Astrocyte (in vitro differentiated cells and primary cell): ENCODE measurements around the gene OR2B2. TPM values are rescaled to one million over a fixed set of nuclear protein-coding genes. Genes with fewer than 3 reads are reported as not detected.
"Not testable (repeated sequence)": the region's sequence is repeated elsewhere in the genome, so short reads cannot be mapped to it uniquely, and the experiment has no call there.

ENCODE experiments used
- DNase-seq: peaks from one replicate; pipeline ENCODE4 v3.0.0-alpha.2; 2010; ENCODE audit warnings: low read depth
- FAIRE-seq: peaks from 2 replicates; lab custom pipeline; 2011; peaks lifted over from hg19 to GRCh38; lab: Jason Lieb, UNC
- H2AFZ ChIP-seq: 2 replicates; pipeline ENCODE4 v1.6.0; 2012; ENCODE audit warnings: low read depth, low read length, inconsistent platforms
- H3K27ac ChIP-seq: 2 replicates; pipeline ENCODE4 v1.5.1; 2011; ENCODE audit warnings: low read depth, low read length, inconsistent platforms
- H3K27me3 ChIP-seq: 2 replicates; pipeline ENCODE4 v1.6.0; 2011; ENCODE audit warnings: low read length, inconsistent platforms; ENCODE audit not compliant: insufficient read depth
- H3K36me3 ChIP-seq: 2 replicates; pipeline ENCODE4 v1.5.1; 2011; ENCODE audit warnings: low read length, inconsistent platforms; ENCODE audit not compliant: insufficient read depth
- H3K4me1 ChIP-seq: 2 replicates; pipeline ENCODE4 v1.5.1; 2011; ENCODE audit warnings: low read length, inconsistent platforms; ENCODE audit not compliant: insufficient read depth
- H3K4me2 ChIP-seq: 2 replicates; pipeline ENCODE4 v1.6.0; 2012; ENCODE audit warnings: low read length, inconsistent platforms
- H3K4me3 ChIP-seq: 2 replicates; pipeline ENCODE4 v1.5.1; 2011; ENCODE audit warnings: low read depth, mild to moderate bottlenecking, low read length, inconsistent platforms; ENCODE audit not compliant: insufficient read depth
- H3K79me2 ChIP-seq: 2 replicates; pipeline ENCODE4 v1.6.0; 2012; ENCODE audit warnings: mild to moderate bottlenecking, low read length, inconsistent platforms; ENCODE audit not compliant: insufficient read depth
- H3K9ac ChIP-seq: 2 replicates; pipeline ENCODE4 v1.6.0; 2012; ENCODE audit warnings: mild to moderate bottlenecking, low read length, inconsistent platforms
- H3K9me3 ChIP-seq: 2 replicates; pipeline ENCODE4 v1.5.1; 2012; ENCODE audit warnings: low read depth, mild to moderate bottlenecking, low read length, inconsistent platforms; ENCODE audit not compliant: insufficient read depth
- H4K20me1 ChIP-seq: 2 replicates; pipeline ENCODE4 v1.6.0; 2012; ENCODE audit warnings: low read length, inconsistent platforms; ENCODE audit not compliant: insufficient read depth
- H3K27ac Mint-ChIP-seq: one replicate; pipeline ENCODE4 v1.8.0; 2021; ENCODE audit warnings: mild to moderate bottlenecking, mixed read lengths; ENCODE audit not compliant: unreplicated experiment
- H3K27me3 Mint-ChIP-seq: one replicate; pipeline ENCODE4 v1.8.0; 2021; ENCODE audit warnings: low read depth, mixed read lengths; ENCODE audit not compliant: unreplicated experiment
- H3K36me3 Mint-ChIP-seq: one replicate; pipeline ENCODE4 v1.8.0; 2021; ENCODE audit warnings: low read depth, mixed read lengths; ENCODE audit not compliant: unreplicated experiment
- H3K4me1 Mint-ChIP-seq: one replicate; pipeline ENCODE4 v1.8.0; 2021; ENCODE audit warnings: low read depth, mixed read lengths; ENCODE audit not compliant: unreplicated experiment
- H3K4me3 Mint-ChIP-seq: one replicate; pipeline ENCODE4 v1.8.0; 2021; ENCODE audit warnings: mild to moderate bottlenecking, moderate library complexity, mixed read lengths; ENCODE audit not compliant: unreplicated experiment
- H3K9me3 Mint-ChIP-seq: one replicate; pipeline ENCODE4 v1.8.0; 2021; ENCODE audit warnings: mild to moderate bottlenecking, mixed read lengths; ENCODE audit not compliant: unreplicated experiment
- EZH2 ChIP-seq: IDR thresholded peaks from 2 replicates; pipeline ENCODE4 v1.6.1; 2012; ENCODE audit warnings: mild to moderate bottlenecking, low read length, inconsistent platforms; ENCODE audit not compliant: insufficient read depth
- total RNA-seq: library from RNA; stranded (reverse); gene quantifications from 2 replicates; pipeline ENCODE4 v1.2.1, GENCODE V29; 2021
- TF ChIP-seq, protein P1 (sequence below): IDR thresholded peaks from 2 replicates; pipeline ENCODE4 v1.5.1; 2011; ENCODE audit warnings: low read depth, mild to moderate bottlenecking, inconsistent platforms, low read length, moderate library complexity; ENCODE audit not compliant: insufficient read depth

OR2B2 gene
- total RNA-seq, 1 donor from 2014 or later = not detected

GRCh38 chr6:27951040-27951439 is 38.8 kb upstream of the OR2B2 start:
- DNase-seq (no peak), FAIRE-seq (no peak)
- Histone ChIP-seq H3K27ac (no peak overlapping the region), H4K20me1 (no peaks in the 10 kb centered on the region), H2AFZ (no peak overlapping the region), H3K9ac (no peak overlapping the region), H3K4me3 (no peak overlapping the region), H3K79me2 (no peaks in the 10 kb centered on the region), H3K4me1 (no peaks in the 10 kb centered on the region), H3K27me3 (no peaks in the 10 kb centered on the region), H3K9me3 (no peaks in the 10 kb centered on the region), H3K4me2 (no peak overlapping the region), H3K36me3 (no peaks in the 10 kb centered on the region)
- no peaks in the 10 kb centered on the region for H3K9me3 Mint-ChIP-seq
- H3K27me3 Mint-ChIP-seq = no peaks in the 10 kb centered on the region
- H3K36me3 Mint-ChIP-seq = no peaks in the 10 kb centered on the region
- TF ChIP-seq, protein P1, sequence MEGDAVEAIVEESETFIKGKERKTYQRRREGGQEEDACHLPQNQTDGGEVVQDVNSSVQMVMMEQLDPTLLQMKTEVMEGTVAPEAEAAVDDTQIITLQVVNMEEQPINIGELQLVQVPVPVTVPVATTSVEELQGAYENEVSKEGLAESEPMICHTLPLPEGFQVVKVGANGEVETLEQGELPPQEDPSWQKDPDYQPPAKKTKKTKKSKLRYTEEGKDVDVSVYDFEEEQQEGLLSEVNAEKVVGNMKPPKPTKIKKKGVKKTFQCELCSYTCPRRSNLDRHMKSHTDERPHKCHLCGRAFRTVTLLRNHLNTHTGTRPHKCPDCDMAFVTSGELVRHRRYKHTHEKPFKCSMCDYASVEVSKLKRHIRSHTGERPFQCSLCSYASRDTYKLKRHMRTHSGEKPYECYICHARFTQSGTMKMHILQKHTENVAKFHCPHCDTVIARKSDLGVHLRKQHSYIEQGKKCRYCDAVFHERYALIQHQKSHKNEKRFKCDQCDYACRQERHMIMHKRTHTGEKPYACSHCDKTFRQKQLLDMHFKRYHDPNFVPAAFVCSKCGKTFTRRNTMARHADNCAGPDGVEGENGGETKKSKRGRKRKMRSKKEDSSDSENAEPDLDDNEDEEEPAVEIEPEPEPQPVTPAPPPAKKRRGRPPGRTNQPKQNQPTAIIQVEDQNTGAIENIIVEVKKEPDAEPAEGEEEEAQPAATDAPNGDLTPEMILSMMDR = no peak
- no peak for TF ChIP-seq EZH2
- H3K4me1 Mint-ChIP-seq = no peaks in the 10 kb centered on the region
- H3K27ac Mint-ChIP-seq = no peak overlapping the region
- no peak overlapping the region for H3K4me3 Mint-ChIP-seq

- DNase-seq (no peak), FAIRE-seq (no peak)
- TF ChIP-seq, protein P1 = no peak
- TF ChIP-seq EZH2 = no peak
- Mint-ChIP-seq H3K4me3 (no peak overlapping the region), H3K36me3 (no peaks in the 10 kb centered on the region), H3K9me3 (peaks cover 1% of the 10 kb centered on the region), H3K4me1 (no peaks in the 10 kb centered on the region), H3K27ac (no peak overlapping the region), H3K27me3 (no peaks in the 10 kb centered on the region)
- Histone ChIP-seq H3K36me3 (no peaks in the 10 kb centered on the region), H3K9me3 (no peaks in the 10 kb centered on the region), H3K4me2 (no peak overlapping the region), H3K79me2 (no peaks in the 10 kb centered on the region), H3K4me3 (no peak overlapping the region), H3K27me3 (no peaks in the 10 kb centered on the region), H3K4me1 (no peaks in the 10 kb centered on the region), H3K27ac (no peak overlapping the region), H2AFZ (no peak overlapping the region), H3K9ac (no peak overlapping the region), H4K20me1 (no peaks in the 10 kb centered on the region)
These were observed 36.0 kb upstream of the OR2B2 start for GRCh38 chr6:27948237-27948636.

- not testable (repeated sequence) for H3K4me3 ChIP-seq, H3K36me3 Mint-ChIP-seq, H3K4me1 Mint-ChIP-seq, H3K27ac ChIP-seq, H3K9me3 Mint-ChIP-seq, DNase-seq, H3K4me3 Mint-ChIP-seq, H4K20me1 ChIP-seq, H2AFZ ChIP-seq, FAIRE-seq, H3K36me3 ChIP-seq, H3K27me3 ChIP-seq, H3K9ac ChIP-seq, H3K27me3 Mint-ChIP-seq, H3K9me3 ChIP-seq, H3K79me2 ChIP-seq, H3K27ac Mint-ChIP-seq, H3K4me2 ChIP-seq, H3K4me1 ChIP-seq
These were observed 30.9 kb upstream of the OR2B2 start for GRCh38 chr6:27943072-27943471.
